Thoracic aorta (tissue), 2 donors: ENCODE results near the gene BCO2. TPM values are rescaled to one million over a fixed set of nuclear protein-coding genes. Genes with fewer than 3 reads are reported as not detected.

Experiments
- ATAC-seq: fragments of 150-250 bp; one replicate; pipeline ENCODE4 v1.8.0; 2017; ENCODE audit warnings: low read depth; ENCODE audit not compliant: insufficient number of reproducible peaks, low FRiP score
- DNase-seq: peaks from one replicate; pipeline ENCODE4 v3.0.0-alpha.2; 2020; ENCODE audit warnings: low spot score
- H3K27ac ChIP-seq, 2 donors: fragments of 200-600 bp; sonication (generic); 1 replicate in 1 of 2; 2 replicates in 1 of 2; pipeline ENCODE4 v1.5.1; 2016; ENCODE audit warnings: mild to moderate bottlenecking in 2 of 2, moderate library complexity in 2 of 2
- H3K27me3 ChIP-seq: fragments of 200-600 bp; sonication (generic); replicated peaks from 2 replicates; pipeline ENCODE4 v1.6.0; 2016; ENCODE audit warnings: mild to moderate bottlenecking; ENCODE audit not compliant: insufficient read depth
- H3K36me3 ChIP-seq: fragments of 200-600 bp; sonication (generic); one replicate; pipeline ENCODE4 v1.5.1; 2016
- H3K4me1 ChIP-seq, 2 donors: fragments of 200-600 bp; sonication (generic); 1 replicate in 1 of 2; 2 replicates in 1 of 2; pipeline versions ENCODE4 v1.5.1 to v1.6.0; 2016; ENCODE audit warnings: low read depth in 2 of 2, mild to moderate bottlenecking in 1 of 2; ENCODE audit not compliant: control insufficient read depth in 1 of 2
- H3K4me3 ChIP-seq: fragments of 200-600 bp; sonication (generic); 2 replicates; pipeline ENCODE4 v1.5.1; 2016; ENCODE audit warnings: mild to moderate bottlenecking
- H3K9me3 ChIP-seq: fragments of 200-600 bp; sonication (generic); 2 replicates; pipeline ENCODE4 v1.5.1; 2016
- CTCF ChIP-seq: fragments of 200-600 bp; sonication (generic); IDR thresholded peaks from one replicate; pipeline ENCODE4 v1.5.1; 2019; ENCODE audit warnings: antibody characterized with exemption
- total RNA-seq, 2 donors: library from RNA; depleted of rRNA; stranded (reverse); fragments of >200 nt; gene quantifications; one replicate each; pipeline versions ENCODE4 v1.1.0 to v1.2.3, GENCODE V29; 2016

The BCO2 gene
- total RNA-seq, 2 donors from 2014 or later: 7.2 to 26.6 TPM

- no peak for TF ChIP-seq CTCF
- no peak overlapping the region for H3K27ac ChIP-seq
- H3K4me1 ChIP-seq: no peaks in the 10 kb centered on the region
- no peak for DNase-seq
- no peak for ATAC-seq
- H3K27me3 ChIP-seq: no peaks in the 10 kb centered on the region
- no peaks in the 10 kb centered on the region for H3K9me3 ChIP-seq
- H3K36me3 ChIP-seq: peaks cover 5% of the 10 kb centered on the region
- no peak overlapping the region for H3K4me3 ChIP-seq
Measured at GRCh38 chr11:112247201-112247600, 71.9 kb downstream of the BCO2 start.

- ATAC-seq (no peak), DNase-seq (no peak)
- Histone ChIP-seq H3K4me3 (no peak overlapping the region), H3K27me3 (no peaks in the 10 kb centered on the region), H3K36me3 (no peaks in the 10 kb centered on the region), H3K4me1 (no peaks in the 10 kb centered on the region), H3K9me3 (no peaks in the 10 kb centered on the region), H3K27ac (no peak overlapping the region)
- no peak for TF ChIP-seq CTCF
Measured at GRCh38 chr11:112248201-112248600, 72.9 kb downstream of the BCO2 start.

- ATAC-seq: no peak
- DNase-seq: no peak
- no peaks in the 10 kb centered on the region for H3K36me3 ChIP-seq
- H3K27me3 ChIP-seq: no peaks in the 10 kb centered on the region
- no peaks in the 10 kb centered on the region for H3K9me3 ChIP-seq
- no peaks in the 10 kb centered on the region for H3K4me1 ChIP-seq
- H3K27ac ChIP-seq: no peak overlapping the region
- TF ChIP-seq CTCF: no peak
- H3K4me3 ChIP-seq: no peak overlapping the region
Measured at GRCh38 chr11:112249871-112250610, 74.7 kb downstream of the BCO2 start.

GRCh38 chr11:112253605-112254242 lies 78.4 kb downstream of the BCO2 start:
- H3K27me3 ChIP-seq: no peaks in the 10 kb centered on the region
- H3K36me3 ChIP-seq: no peaks in the 10 kb centered on the region
- ATAC-seq (no peak), DNase-seq (no peak)
- TF ChIP-seq CTCF: no peak
- H3K9me3 ChIP-seq: no peaks in the 10 kb centered on the region
- no peak overlapping the region for H3K4me3 ChIP-seq
- no peaks in the 10 kb centered on the region for H3K4me1 ChIP-seq
- no peak overlapping the region for H3K27ac ChIP-seq

GRCh38 chr11:112255067-112255720 lies 79.9 kb downstream of the BCO2 start:
- no peak for TF ChIP-seq CTCF
- ATAC-seq (no peak), DNase-seq (no peak)
- no peak overlapping the region for H3K4me3 ChIP-seq
- H3K27me3 ChIP-seq: no peaks in the 10 kb centered on the region
- no peaks in the 10 kb centered on the region for H3K4me1 ChIP-seq
- no peaks in the 10 kb centered on the region for H3K9me3 ChIP-seq
- no peaks in the 10 kb centered on the region for H3K36me3 ChIP-seq
- H3K27ac ChIP-seq: no peak overlapping the region
